B cell (primary cell): ENCODE results near the gene HIBCH. TPM values are rescaled to one million over a fixed set of nuclear protein-coding genes. Genes with fewer than 3 reads are reported as not detected.
"Not testable (repeated sequence)": the region's sequence is repeated elsewhere in the genome, so short reads cannot be mapped to it uniquely, and the experiment has no call there.

Source experiments
- ATAC-seq: fragments of 200-7000 bp; cut with Tn5 transposase; one replicate; pipeline ENCODE4 v1.10.0; 2021; ENCODE audit warnings: low read depth, mild to moderate bottlenecking, moderate number of reproducible peaks, moderate library complexity
- CTCF ChIA-PET: fragments of 350-600 bp; sonication (Branson Sonifier 250); formaldehyde crosslinking; loops from one replicate; lab custom pipeline; 2021; ENCODE audit warnings: antibody characterized with exemption, inconsistent platforms; lab: Charles Lee
- POLR2A ChIA-PET: fragments of 350-600 bp; sonication (Branson Sonifier 250); formaldehyde crosslinking; loops from one replicate; lab custom pipeline; 2021; ENCODE audit warnings: antibody characterized with exemption; lab: Charles Lee
- DNase-seq: peaks from one replicate; pipeline ENCODE4 v3.0.0; 2013
- H2AFZ ChIP-seq: 2 replicates; pipeline ENCODE4 v1.6.1; 2012; ENCODE audit warnings: mild to moderate bottlenecking, low read depth, low read length; ENCODE audit not compliant: insufficient read depth, poor library complexity, severe bottlenecking
- H3K27ac ChIP-seq, 2 donors: 1 replicate in 1 of 2; 2 replicates in 1 of 2; pipeline ENCODE4 v1.5.1; 2012 to 2013; ENCODE audit warnings: low read length in 2 of 2, mild to moderate bottlenecking in 2 of 2, moderate library complexity in 1 of 2
- H3K27me3 ChIP-seq, 4 experiments: fragments of 200-600 bp in 1 of 4; sonication (generic) in 1 of 4; replicated peaks in 1 of 4; 1 replicate in 2 of 4; 2 replicates in 2 of 4; pipeline versions ENCODE4 v1.6.1 to v1.7.0; 2013 to 2016; ENCODE audit warnings: low read length in 3 of 4, mild to moderate bottlenecking in 2 of 4, mixed read lengths in 1 of 4, moderate library complexity in 1 of 4; ENCODE audit not compliant: insufficient read depth in 4 of 4, control insufficient read depth in 3 of 4; ENCODE audit errors: control extremely low read depth in 1 of 4
- H3K36me3 ChIP-seq, 2 experiments: replicated peaks in 1 of 2; 1 replicate in 1 of 2; 2 replicates in 1 of 2; pipeline versions ENCODE4 v1.6.1 to v1.7.1; 2013; ENCODE audit warnings: low read length in 1 of 2; ENCODE audit not compliant: insufficient read depth in 2 of 2, control insufficient read depth in 1 of 2; ENCODE audit errors: control extremely low read depth in 1 of 2, extremely low read depth in 1 of 2
- H3K4me1 ChIP-seq, 2 donors: fragments of 200-600 bp in 1 of 2; sonication (generic) in 1 of 2; 1 replicate in 1 of 2; 2 replicates in 1 of 2; pipeline versions ENCODE4 v1.5.1 to v1.6.1; 2013 to 2017; ENCODE audit warnings: low read length in 2 of 2; ENCODE audit not compliant: control insufficient read depth in 2 of 2, insufficient read depth in 2 of 2
- H3K4me2 ChIP-seq: replicated peaks from 2 replicates; pipeline ENCODE3; 2012; ENCODE audit warnings: mild to moderate bottlenecking, low read depth, low read length; ENCODE audit not compliant: poor library complexity, severe bottlenecking
- H3K4me3 ChIP-seq, 5 experiments: fragments of 200-600 bp in 1 of 5; sonication (generic) in 1 of 5; 1 replicate in 3 of 5; 2 replicates in 2 of 5; pipeline versions ENCODE4 v1.5.1 to v1.7.0; 2011 to 2016; ENCODE audit warnings: low read length in 4 of 5, mild to moderate bottlenecking in 4 of 5, low read depth in 2 of 5, control low read depth in 1 of 5, moderate library complexity in 1 of 5; ENCODE audit not compliant: insufficient read depth in 1 of 5; ENCODE audit errors: control extremely low read depth in 1 of 5, extremely low read depth in 1 of 5
- H3K79me2 ChIP-seq: fragments of 200-600 bp; sonication (generic); one replicate; pipeline ENCODE4 v1.6.0; 2016; ENCODE audit warnings: low read length; ENCODE audit not compliant: control insufficient read depth, insufficient read depth
- H3K9ac ChIP-seq: fragments of 200-600 bp; sonication (generic); 2 replicates; pipeline ENCODE4 v1.6.1; 2017; ENCODE audit warnings: mild to moderate bottlenecking, low read length, moderate library complexity
- H3K9me3 ChIP-seq, 3 donors: one replicate each; pipeline versions ENCODE4 v1.6.1 to v1.7.1; 2013; ENCODE audit warnings: low read length in 2 of 3; ENCODE audit not compliant: control insufficient read depth in 2 of 3, insufficient read depth in 1 of 3; ENCODE audit errors: control extremely low read depth in 1 of 3
- H4K20me1 ChIP-seq: 2 replicates; pipeline ENCODE4 v1.6.0; 2012; ENCODE audit warnings: mild to moderate bottlenecking, low read length; ENCODE audit not compliant: insufficient read depth, control insufficient read depth, poor library complexity, severe bottlenecking
- H3K27ac Mint-ChIP-seq: one replicate; pipeline ENCODE4 v1.8.0; 2021; ENCODE audit warnings: mixed read lengths
- H3K27me3 Mint-ChIP-seq: one replicate; pipeline ENCODE4 v1.8.0; 2021; ENCODE audit warnings: mixed read lengths
- H3K4me1 Mint-ChIP-seq: one replicate; pipeline ENCODE4 v1.8.0; 2021; ENCODE audit warnings: mixed read lengths
- H3K4me3 Mint-ChIP-seq: one replicate; pipeline ENCODE4 v1.8.0; 2021; ENCODE audit warnings: mixed read lengths
- H3K9me3 Mint-ChIP-seq: one replicate; pipeline ENCODE4 v1.8.0; 2022; ENCODE audit warnings: mixed read lengths; ENCODE audit not compliant: insufficient read depth
- CTCF ChIP-seq: fragments of 200-600 bp; IDR thresholded peaks from one replicate; pipeline ENCODE4 v1.8.0; 2022; ENCODE audit warnings: antibody characterized with exemption, mild to moderate bottlenecking
- EZH2 ChIP-seq: IDR thresholded peaks from 2 replicates; pipeline ENCODE4 v1.6.1; 2012; ENCODE audit warnings: borderline replicate concordance, low read depth, mild to moderate bottlenecking, moderate library complexity, low read length; ENCODE audit not compliant: insufficient read depth, poor library complexity, severe bottlenecking
- WGBS: methylation state at CpG from one replicate; pipeline ENCODE4 v1.1.5; 2013; ENCODE audit warnings: missing lambda C conversion rate; ENCODE audit not compliant: insufficient coverage; 5-methylcytosine and 5-hydroxymethylcytosine counted together
- intact Hi-C: fragments of 100-400 bp; cut with micrococcal nuclease; formaldehyde crosslinking; loops from one replicate; pipeline ENCODE4 v1.10.0; 2022
- polyA plus RNA-seq: library from polyadenylated mRNA; depleted of rRNA; stranded (reverse); fragments of >200 nt; gene quantifications from 2 replicates; pipeline ENCODE4 v1.2.3, GENCODE V29; 2012
- total RNA-seq, 2 donors: library from RNA; stranded (reverse); fragments of 120-200 nt in 1 of 2; gene quantifications; 1 replicate in 1 of 2; 2 replicates in 1 of 2; pipeline versions ENCODE4 v1.2.3 to v1.2.4, GENCODE V29; 2013 to 2022

HIBCH gene
- total and polyA plus RNA-seq, 2 donors (not counting 1 experiment from before 2014, with no cell fraction given), result 5.6 to 30.2 TPM

DNA sequence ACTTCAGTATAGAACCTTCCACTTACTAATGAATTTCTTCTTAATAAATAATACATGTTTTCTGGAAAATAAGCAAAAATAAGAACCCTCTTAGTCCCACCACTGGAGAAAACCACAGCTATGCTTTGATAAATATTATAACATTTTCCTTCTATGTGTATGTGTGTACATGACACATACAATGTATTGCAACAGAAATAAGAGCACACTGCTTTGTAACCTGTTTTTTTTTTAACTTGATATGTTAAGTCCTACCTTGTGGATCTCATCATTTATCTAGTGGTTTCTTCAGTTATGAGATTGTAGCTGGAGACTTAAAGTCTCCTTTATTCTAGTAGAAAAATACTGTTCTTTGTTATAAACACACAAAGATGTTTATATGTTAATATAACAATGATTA, 40.9 kb upstream of the HIBCH start:
- H3K27me3 Mint-ChIP-seq, result no peaks in the 10 kb centered on the region
- Histone ChIP-seq H2AFZ (peak overlapping the region; percentile 88), H3K9ac (peak overlapping the region; percentile 74), H3K4me1 (peaks cover 9 to 13% of the 10 kb centered on the region in 2 donors), H3K36me3 (no peaks in the 10 kb centered on the region), H3K27ac (no peak overlapping the region), H3K4me3 (peak overlapping the region in 3 of 5 experiments; percentile 58 to 84 (median 58)), H4K20me1 (no peaks in the 10 kb centered on the region), H3K4me2 (peak overlapping the region; percentile 72), H3K9me3 (no peaks in the 10 kb centered on the region), H3K27me3 (no peaks in the 10 kb centered on the region), H3K79me2 (no peaks in the 10 kb centered on the region)
- no peak for ATAC-seq
- POLR2A ChIA-PET, result interaction anchor here (0.6 kb wide), 1 partner anchor 267 kb away, joined by 4 read pairs; no protein-coding TSS in a partner anchor
- intact Hi-C loops, result no loop called here
- H3K4me3 Mint-ChIP-seq, result peak overlapping the region; percentile 97
- TF ChIP-seq EZH2 (no peak), CTCF (no peak)
- H3K4me1 Mint-ChIP-seq, result peaks cover 17% of the 10 kb centered on the region
- CTCF ChIA-PET, result interaction anchor here (1.0 to 3.1 kb wide), 3 partner anchors 9 to 16 kb away, joined by 3 to 18 read pairs (median 3); no protein-coding TSS in a partner anchor
- no peak for DNase-seq
- H3K27ac Mint-ChIP-seq, result no peak overlapping the region
- H3K9me3 Mint-ChIP-seq, result no peaks in the 10 kb centered on the region

GRCh38 chr2:190358655-190359448, 39.2 kb upstream of the HIBCH start:
- H3K36me3 ChIP-seq, H3K27ac ChIP-seq, H3K4me2 ChIP-seq, H3K9me3 Mint-ChIP-seq, DNase-seq, H3K27me3 ChIP-seq, H3K9me3 ChIP-seq, H3K27me3 Mint-ChIP-seq, ATAC-seq, H3K9ac ChIP-seq, intact Hi-C loops, H4K20me1 ChIP-seq, H3K79me2 ChIP-seq, H3K4me3 ChIP-seq: not testable (repeated sequence)
- ChIA-PET POLR2A (interaction anchor here (0.7 kb wide), 1 partner anchor 236 kb away, joined by 4 read pairs; no protein-coding TSS in a partner anchor), CTCF (interaction anchor here (1.2 to 3.1 kb wide), 2 partner anchors 11 to 14 kb away, joined by 3 to 18 read pairs; no protein-coding TSS in a partner anchor)
- H3K4me1 Mint-ChIP-seq, result peaks cover 17% of the 10 kb centered on the region
- 98% methylated on average over 4 of the region's 8 CpGs for WGBS
- peak overlapping the region; percentile 26 for H3K4me3 Mint-ChIP-seq
- H3K27ac Mint-ChIP-seq, result peak overlapping the region; percentile 26
- Histone ChIP-seq H3K4me1 (peaks cover 9 to 13% of the 10 kb centered on the region in 2 donors), H2AFZ (peak overlapping the region; percentile 17)
